ENCODE results near the gene MAGI2.

The MAGI2 gene

DNA sequence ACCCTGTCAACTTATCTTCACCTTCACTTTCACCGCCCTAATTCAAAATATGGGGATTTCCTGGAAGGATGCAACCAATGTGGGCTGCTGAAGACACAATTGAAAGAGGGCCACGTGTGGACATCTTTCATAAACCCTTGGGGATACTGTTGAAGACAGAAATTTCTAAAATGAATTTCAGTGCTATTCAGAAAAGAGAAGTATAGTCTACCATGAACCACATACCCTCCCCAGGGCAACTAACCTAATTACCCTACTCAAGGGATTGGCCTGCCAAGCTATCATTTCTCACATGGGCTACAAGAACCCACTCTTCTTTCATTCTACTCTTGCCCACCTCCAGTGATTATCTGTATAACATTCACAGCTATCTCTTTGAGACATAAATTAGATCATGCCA lies 1428.9 kb downstream of the MAGI2 start:
- no peak overlapping the region for H3K27ac Mint-ChIP-seq

DNA sequence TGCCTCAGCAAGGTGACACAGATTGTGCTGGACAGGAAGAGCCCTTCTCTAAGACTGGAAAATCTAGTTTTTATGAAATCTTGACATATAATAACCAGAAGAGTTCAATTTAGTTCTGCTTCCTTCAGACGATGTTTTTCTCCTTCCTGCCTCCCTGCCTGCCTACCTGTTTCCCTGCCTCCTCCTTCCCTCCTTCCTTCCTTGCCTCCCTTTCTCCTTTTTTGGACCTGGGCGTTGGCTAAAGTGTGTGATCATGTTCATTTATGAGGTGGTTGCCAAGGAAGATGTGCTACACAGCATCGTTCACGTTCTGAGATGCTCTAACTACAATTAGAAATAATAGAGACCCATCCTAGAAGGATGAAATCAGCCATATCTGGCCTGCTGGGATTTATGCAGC lies 1430.3 kb downstream of the MAGI2 start:
- H3K4me1 Mint-ChIP-seq (ENCODE audit: low read depth in 2 of 2) = peaks cover 5 to 15% of the 10 kb centered on the region in 2 donors
- ATAC-seq (replicated peaks) (no peak), DNase-seq (no peak)
- H3K36me3 Mint-ChIP-seq (ENCODE audit: insufficient read depth) = peaks cover 5% of the 10 kb centered on the region
- H3K4me3 Mint-ChIP-seq = no peak overlapping the region
- peaks cover 0 to 1% of the 10 kb centered on the region in 2 donors for H3K27me3 Mint-ChIP-seq
- no peaks in the 10 kb centered on the region for H3K9me3 Mint-ChIP-seq
- no peak overlapping the region for H3K27ac Mint-ChIP-seq

More for the DNA sequence above, 1428.9 kb downstream of the MAGI2 start:
- Mint-ChIP-seq H3K9me3 (no peaks in the 10 kb centered on the region), H3K27me3 (no peaks in the 10 kb centered on the region), H3K4me1 (ENCODE audit: low read depth in 2 of 2) (peaks cover 1 to 9% of the 10 kb centered on the region in 2 donors), H3K4me3 (no peak overlapping the region), H3K36me3 (ENCODE audit: insufficient read depth) (peaks cover 5% of the 10 kb centered on the region)
- ATAC-seq (replicated peaks) = no peak
- no peak for DNase-seq

DNA sequence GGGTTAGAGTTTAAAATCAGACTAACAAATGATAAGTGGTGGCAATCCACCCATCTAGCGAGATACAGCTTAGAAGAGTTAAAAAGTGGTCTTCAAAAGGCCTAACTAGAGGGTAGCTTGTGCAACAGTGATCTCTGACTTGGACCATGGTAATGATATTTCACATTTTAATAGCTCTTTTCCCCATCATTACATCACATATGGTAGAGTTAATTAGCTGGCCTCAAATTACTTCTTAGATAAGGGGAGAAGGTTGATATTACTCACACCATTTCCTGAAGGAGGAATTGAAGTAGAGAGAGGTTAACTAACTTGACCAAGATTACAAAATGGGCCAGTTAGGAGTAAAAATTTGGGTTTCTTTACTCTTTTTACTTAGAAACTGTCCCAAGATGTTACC lies 1431.3 kb downstream of the MAGI2 start:
- ATAC-seq (replicated peaks) = no peak
- Mint-ChIP-seq H3K9me3 (no peaks in the 10 kb centered on the region), H3K36me3 (ENCODE audit: insufficient read depth) (peaks cover 5% of the 10 kb centered on the region), H3K27me3 (peaks cover 0 to 9% of the 10 kb centered on the region in 2 donors), H3K4me1 (ENCODE audit: low read depth in 2 of 2) (peaks cover 7 to 15% of the 10 kb centered on the region in 2 donors), H3K27ac (no peak overlapping the region), H3K4me3 (no peak overlapping the region)
- DNase-seq = no peak

DNA sequence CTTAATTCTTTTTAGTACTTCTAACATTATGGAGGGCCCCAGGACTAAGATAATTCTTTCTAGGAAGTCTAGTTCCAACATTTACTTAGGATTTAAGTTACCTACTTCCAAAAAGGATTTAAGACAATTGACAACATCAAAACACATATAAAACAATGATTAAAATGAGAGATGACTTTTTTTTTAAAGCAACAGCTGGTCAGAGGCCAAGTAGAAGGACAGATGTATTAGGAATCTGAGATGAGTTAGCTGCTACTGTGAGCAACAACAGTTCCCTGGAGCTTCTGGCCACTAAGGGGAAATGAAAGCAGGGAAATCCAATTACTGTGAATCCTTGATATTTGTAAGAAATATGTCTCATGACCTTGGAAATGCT lies 1432.6 kb downstream of the MAGI2 start:
- H3K4me1 Mint-ChIP-seq (ENCODE audit: low read depth in 2 of 2) = peaks cover 7 to 15% of the 10 kb centered on the region in 2 donors
- DNase-seq = no peak
- peaks cover 5% of the 10 kb centered on the region for H3K36me3 Mint-ChIP-seq (ENCODE audit: insufficient read depth)
- no peak for ATAC-seq (replicated peaks)
- H3K27me3 Mint-ChIP-seq = peaks cover 0 to 9% of the 10 kb centered on the region in 2 donors
- peak overlapping the region in 1 of 2 donors; percentile 85 for H3K4me3 Mint-ChIP-seq
- peak overlapping the region; percentile 83 to 93 for H3K27ac Mint-ChIP-seq
- H3K9me3 Mint-ChIP-seq = no peaks in the 10 kb centered on the region

DNA sequence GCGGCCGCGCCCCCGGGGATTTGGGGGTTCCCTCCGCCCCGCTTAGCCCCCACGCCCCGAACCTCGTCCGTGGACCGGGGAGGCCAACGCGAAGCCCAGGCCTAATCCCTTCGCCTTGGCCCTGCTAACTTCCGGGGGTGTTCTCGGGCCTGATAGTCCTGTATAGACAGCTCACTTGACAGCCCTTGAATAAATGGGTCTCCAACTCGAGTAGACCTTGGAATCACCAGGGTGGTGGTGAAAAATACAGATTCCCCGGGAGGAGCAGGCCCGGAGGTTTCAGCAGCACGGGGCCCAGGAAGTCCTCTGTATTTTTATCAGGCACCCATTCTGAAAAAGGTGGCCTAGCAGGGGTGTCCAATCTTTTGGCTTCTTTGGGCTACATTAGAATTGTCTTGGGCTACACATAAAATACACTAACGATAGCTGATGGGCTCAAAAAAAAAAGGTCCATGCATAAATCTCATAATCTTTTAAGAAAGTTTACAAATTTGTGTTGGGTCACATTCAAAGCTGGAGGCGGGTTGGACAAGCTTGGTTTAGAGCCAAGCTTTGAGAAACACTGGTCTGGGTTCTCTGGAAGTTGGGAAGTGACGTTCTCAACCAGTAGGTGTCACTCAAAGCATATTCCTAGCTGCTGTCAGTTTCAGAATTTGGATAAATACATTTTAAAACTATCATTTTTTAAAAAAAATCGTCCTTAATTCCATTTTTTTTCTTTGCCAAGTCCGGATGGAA lies 1433.2 kb downstream of the MAGI2 start:
- ATAC-seq (replicated peaks) = peak; percentile 48
- DNase-seq = peak; percentile 9 to 31 (median 27)
- H3K4me1 Mint-ChIP-seq (ENCODE audit: low read depth in 2 of 2) = peaks cover 7 to 15% of the 10 kb centered on the region in 2 donors
- H3K4me3 Mint-ChIP-seq = peak overlapping the region; percentile 82 to 85
- H3K36me3 Mint-ChIP-seq (ENCODE audit: insufficient read depth) = peaks cover 5% of the 10 kb centered on the region
- H3K27me3 Mint-ChIP-seq = peaks cover 0 to 9% of the 10 kb centered on the region in 2 donors
- no peaks in the 10 kb centered on the region for H3K9me3 Mint-ChIP-seq
- H3K27ac Mint-ChIP-seq = peak overlapping the region; percentile 83 to 93

DNA sequence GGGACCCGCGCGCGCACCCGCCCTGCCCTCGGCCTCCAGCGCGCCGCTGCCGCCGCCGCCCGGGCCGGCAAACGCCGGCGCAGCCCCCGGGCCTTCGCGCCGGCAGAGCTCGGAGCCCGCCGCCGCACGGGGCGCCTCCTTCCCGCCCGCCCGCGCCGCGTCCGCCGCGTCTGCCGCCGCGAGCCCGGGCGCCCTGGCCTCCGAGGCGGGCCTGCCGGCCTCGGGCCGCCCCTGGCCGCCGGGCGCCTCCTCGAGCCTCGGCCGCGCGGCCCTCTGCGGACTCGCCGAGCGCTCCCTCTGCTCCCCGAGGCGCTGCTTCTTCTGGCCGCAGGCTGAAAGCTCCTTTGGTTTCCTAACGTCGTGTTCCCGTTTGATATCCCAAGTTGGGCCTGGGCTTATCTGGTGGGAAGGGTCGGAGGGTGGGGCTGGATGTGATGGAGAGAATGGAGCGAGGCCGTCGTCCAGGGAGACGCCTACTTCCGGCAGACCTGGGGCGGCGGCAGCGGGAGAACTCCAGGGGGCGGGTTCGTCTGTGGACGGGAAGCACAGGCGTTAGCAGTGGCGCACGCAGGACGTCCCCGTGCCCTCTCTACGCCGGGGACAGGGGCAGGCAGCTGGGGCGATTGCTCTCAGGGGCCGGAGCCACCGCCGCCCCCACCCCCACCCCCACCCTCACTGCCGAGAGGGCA lies 1433.9 kb downstream of the MAGI2 start:
- DNase-seq (peak; percentile 13 to 49 (median 27)), ATAC-seq (replicated peaks) (peak; percentile 73)
- Mint-ChIP-seq H3K9me3 (no peaks in the 10 kb centered on the region), H3K27me3 (peaks cover 0 to 15% of the 10 kb centered on the region in 2 donors), H3K27ac (peak overlapping the region; percentile 83 to 93), H3K4me3 (peak overlapping the region; percentile 82 to 85), H3K36me3 (ENCODE audit: insufficient read depth) (peaks cover 5% of the 10 kb centered on the region), H3K4me1 (ENCODE audit: low read depth in 2 of 2) (peaks cover 7 to 15% of the 10 kb centered on the region in 2 donors)

DNA sequence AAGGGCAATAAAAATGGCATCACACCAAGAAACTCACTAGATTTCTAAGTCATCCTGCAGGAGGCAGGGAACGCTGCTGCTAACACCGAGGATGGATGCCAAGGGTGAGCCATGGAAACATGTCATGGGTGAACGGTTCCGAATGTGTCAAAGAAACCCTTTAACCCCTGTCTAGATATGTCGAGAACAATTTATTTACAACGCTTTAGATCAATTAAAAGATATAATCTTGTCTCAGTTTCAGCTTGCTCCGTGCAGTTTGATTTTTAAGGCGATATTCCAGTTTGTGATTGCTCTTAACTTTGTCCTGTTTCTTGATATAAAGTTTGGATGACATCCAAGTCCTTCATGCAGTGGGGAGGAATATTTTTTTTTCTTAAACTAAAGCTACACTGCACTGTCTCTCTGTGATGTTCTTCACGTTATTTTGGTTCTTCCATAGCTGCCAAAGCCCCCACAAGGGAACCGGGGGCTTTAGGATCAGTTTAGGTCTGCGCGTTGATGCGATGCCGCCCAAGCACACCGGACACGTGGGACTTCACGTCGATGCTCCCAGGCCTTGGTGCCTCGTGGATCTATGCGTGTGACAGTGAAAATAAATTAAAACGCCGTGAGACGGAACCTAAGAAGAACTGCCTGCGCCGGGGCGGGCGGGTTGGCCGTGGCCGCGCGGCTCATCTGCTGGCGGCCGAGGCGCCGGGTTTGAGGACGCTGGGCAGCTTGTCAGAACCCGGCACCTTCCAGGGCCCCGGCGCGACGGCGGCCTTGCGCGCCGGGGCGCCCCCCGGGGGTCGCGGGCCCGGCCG lies 1434.6 kb downstream of the MAGI2 start:
- Mint-ChIP-seq H3K4me3 (peak overlapping the region; percentile 82 to 83), H3K4me1 (ENCODE audit: low read depth in 2 of 2) (peaks cover 7 to 15% of the 10 kb centered on the region in 2 donors), H3K27ac (peak overlapping the region; percentile 78 to 93), H3K27me3 (peaks cover 0 to 15% of the 10 kb centered on the region in 2 donors), H3K9me3 (no peaks in the 10 kb centered on the region), H3K36me3 (ENCODE audit: insufficient read depth) (peaks cover 5% of the 10 kb centered on the region)
- ATAC-seq (replicated peaks) = peak; percentile 19
- DNase-seq = no peak

DNA sequence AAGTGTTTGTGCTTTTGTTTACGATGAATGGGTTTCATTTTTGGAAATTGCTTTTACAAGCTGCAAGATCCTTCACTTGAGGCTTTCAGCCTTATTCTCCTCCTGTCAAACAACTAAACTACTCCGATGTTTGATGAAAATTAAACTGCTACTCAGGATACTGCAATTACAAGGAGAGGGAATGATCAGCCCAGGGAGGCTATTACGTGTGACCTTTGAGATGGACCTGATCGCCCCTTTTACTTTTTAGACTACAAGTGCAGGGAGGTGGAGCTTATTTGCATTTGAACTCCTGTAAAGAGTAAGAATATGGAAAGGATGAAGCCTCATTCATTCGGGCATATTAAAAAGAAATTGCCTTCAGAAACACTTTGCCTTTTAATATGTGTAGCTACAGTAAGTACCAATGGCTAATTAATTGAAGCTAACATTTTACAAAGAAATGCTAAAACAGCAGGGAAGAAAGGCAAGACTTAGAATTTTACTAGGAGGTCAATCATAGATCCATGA lies 1435.8 kb downstream of the MAGI2 start:
- peaks cover 11 to 21% of the 10 kb centered on the region in 2 donors for H3K27me3 Mint-ChIP-seq
- H3K9me3 Mint-ChIP-seq = no peaks in the 10 kb centered on the region
- H3K4me1 Mint-ChIP-seq (ENCODE audit: low read depth in 2 of 2) = peaks cover 7 to 15% of the 10 kb centered on the region in 2 donors
- H3K27ac Mint-ChIP-seq = no peak overlapping the region
- H3K36me3 Mint-ChIP-seq (ENCODE audit: insufficient read depth) = peaks cover 5% of the 10 kb centered on the region
- DNase-seq (no peak), ATAC-seq (replicated peaks) (no peak)
- peak overlapping the region; percentile 18 to 82 for H3K4me3 Mint-ChIP-seq

DNA sequence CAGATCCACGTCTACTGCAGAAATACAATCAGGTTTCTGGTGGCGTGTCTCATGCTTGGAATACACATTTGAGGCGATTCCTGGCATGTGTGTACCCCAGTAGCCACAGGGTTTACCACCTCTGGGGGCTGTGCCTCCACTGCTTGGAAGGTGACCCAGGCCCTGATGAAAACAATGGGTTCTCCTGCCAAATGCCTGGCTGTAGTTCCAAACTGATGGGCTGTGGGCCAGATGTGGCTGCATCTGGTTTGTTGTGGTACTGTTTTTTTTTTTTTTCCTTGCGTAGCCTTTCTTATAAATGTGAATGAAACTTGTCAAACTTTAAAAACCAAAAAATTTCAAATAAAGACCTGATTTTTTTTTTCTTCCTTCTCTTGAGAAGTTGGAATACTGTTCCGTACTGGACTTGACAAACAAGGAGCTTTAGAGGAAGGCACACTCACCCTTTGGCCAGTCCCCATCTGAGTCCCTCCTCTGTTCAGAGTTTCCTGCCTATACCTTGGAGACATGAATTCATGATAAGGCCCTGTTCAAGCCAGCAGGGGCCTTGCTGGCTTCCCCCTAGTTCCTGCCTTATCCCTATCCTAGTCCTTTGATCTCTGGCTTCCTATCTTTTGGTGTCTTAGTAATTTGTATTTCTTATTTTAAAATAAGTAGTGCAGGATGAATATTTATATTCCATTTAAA lies 1437.8 kb downstream of the MAGI2 start:
- DNase-seq (no peak), ATAC-seq (replicated peaks) (no peak)
- Mint-ChIP-seq H3K27ac (no peak overlapping the region), H3K27me3 (peaks cover 18 to 36% of the 10 kb centered on the region in 2 donors), H3K4me1 (ENCODE audit: low read depth in 2 of 2) (peaks cover 7 to 15% of the 10 kb centered on the region in 2 donors), H3K9me3 (no peaks in the 10 kb centered on the region), H3K4me3 (no peak overlapping the region), H3K36me3 (ENCODE audit: insufficient read depth) (peaks cover 5% of the 10 kb centered on the region)

DNA sequence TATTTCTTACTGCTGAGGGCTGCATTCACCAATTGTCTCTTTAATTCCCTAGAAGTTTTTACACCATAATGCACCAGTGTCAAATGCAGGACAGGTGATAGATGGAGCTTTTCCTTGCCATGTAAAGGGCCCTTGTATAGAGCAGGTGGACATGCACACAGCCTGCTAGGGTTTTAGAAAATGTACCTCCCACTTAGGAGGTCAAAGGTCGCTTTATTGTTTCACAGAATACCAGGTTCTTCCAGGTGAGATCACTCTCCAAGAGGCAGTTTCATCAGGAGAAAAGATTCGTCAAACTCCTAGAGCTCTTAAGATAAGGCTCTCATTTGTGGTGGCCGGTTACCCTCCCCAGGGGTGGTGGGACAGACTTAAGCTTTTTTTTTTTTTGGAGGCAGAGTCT lies 1439.1 kb downstream of the MAGI2 start:
- no peaks in the 10 kb centered on the region for H3K36me3 Mint-ChIP-seq (ENCODE audit: insufficient read depth)
- peaks cover 5 to 6% of the 10 kb centered on the region in 2 donors for H3K4me1 Mint-ChIP-seq (ENCODE audit: low read depth in 2 of 2)
- peaks cover 18 to 36% of the 10 kb centered on the region in 2 donors for H3K27me3 Mint-ChIP-seq
- no peak overlapping the region for H3K27ac Mint-ChIP-seq
- no peaks in the 10 kb centered on the region for H3K9me3 Mint-ChIP-seq
- no peak overlapping the region for H3K4me3 Mint-ChIP-seq
- ATAC-seq (replicated peaks) (no peak), DNase-seq (no peak)

DNA sequence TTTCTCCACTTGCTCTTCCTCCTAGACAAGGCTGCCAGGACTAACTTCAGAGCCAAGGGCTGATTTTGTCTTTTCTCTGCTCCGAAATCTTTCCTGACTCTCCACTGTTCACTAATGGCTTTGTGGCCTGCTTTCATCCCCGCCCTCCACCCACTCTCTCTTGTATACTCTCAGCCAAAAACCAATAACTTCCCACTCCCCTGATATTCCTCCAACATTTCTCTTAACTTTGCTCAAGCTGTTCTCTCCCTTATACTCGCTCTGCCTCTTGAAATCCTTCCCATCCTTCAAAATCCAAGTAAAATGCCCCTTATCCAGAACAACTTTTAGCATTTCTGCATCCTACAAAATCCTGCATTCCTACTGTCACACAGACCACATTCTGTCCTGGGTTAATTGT lies 1440.1 kb downstream of the MAGI2 start:
- Mint-ChIP-seq H3K27ac (no peak overlapping the region), H3K4me3 (no peak overlapping the region), H3K36me3 (ENCODE audit: insufficient read depth) (peaks cover 4% of the 10 kb centered on the region), H3K27me3 (peaks cover 18 to 36% of the 10 kb centered on the region in 2 donors), H3K9me3 (no peaks in the 10 kb centered on the region), H3K4me1 (ENCODE audit: low read depth in 2 of 2) (peaks cover 0 to 2% of the 10 kb centered on the region in 2 donors)
- ATAC-seq (replicated peaks) = no peak
- DNase-seq = no peak

DNA sequence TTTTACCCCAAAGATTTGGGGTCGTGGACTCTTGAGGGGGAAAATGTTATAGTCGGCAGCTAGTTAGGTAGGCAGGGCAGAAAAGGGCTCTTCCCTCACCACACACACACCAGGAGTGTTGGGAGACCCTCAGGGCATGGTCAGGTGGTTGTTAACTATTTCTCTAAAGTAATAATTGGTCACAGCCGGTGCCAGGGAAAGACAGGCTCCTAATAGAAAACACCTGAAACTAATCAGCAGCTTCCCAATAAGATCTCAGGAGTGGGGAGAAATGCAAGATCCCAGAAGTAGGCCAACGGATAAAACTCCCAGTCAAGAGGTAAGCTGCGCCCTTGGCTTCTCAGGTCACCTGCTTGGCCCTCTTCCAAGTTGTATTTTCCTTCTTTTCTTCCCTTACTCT lies 1441.8 kb downstream of the MAGI2 start:
- no peaks in the 10 kb centered on the region for H3K9me3 Mint-ChIP-seq
- ATAC-seq (replicated peaks) (no peak), DNase-seq (no peak)
- no peaks in the 10 kb centered on the region for H3K4me1 Mint-ChIP-seq (ENCODE audit: low read depth in 2 of 2)
- peaks cover 18 to 27% of the 10 kb centered on the region in 2 donors for H3K27me3 Mint-ChIP-seq
- H3K27ac Mint-ChIP-seq = no peak overlapping the region
- no peak overlapping the region for H3K4me3 Mint-ChIP-seq
- H3K36me3 Mint-ChIP-seq (ENCODE audit: insufficient read depth) = peaks cover 4% of the 10 kb centered on the region

DNA sequence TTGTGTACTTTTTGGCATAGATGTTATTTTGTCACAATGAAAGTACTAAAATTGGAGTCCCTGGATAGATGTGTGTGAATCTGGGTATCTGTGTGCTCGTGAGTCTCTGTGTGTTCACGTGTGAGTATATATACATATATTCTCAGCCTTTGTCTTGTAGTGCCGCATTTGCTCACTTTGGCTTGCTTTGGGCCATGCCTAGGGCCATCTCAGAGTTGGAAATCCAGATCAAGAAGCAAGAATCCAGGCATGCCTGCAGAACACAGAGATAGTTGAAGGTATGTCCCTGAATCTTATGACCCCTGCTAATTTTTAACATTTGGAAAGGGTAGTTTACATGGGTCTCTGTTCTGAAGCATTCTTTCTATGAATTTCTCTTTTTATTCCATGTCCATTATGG lies 1446.2 kb downstream of the MAGI2 start:
- no peak overlapping the region for H3K4me3 Mint-ChIP-seq
- DNase-seq (no peak), ATAC-seq (replicated peaks) (no peak)
- H3K27me3 Mint-ChIP-seq = peaks cover 4 to 11% of the 10 kb centered on the region in 2 donors
- H3K4me1 Mint-ChIP-seq (ENCODE audit: low read depth in 2 of 2) = no peaks in the 10 kb centered on the region
- no peaks in the 10 kb centered on the region for H3K9me3 Mint-ChIP-seq
- peaks cover 4% of the 10 kb centered on the region for H3K36me3 Mint-ChIP-seq (ENCODE audit: insufficient read depth)
- H3K27ac Mint-ChIP-seq = no peak overlapping the region

Data from effector memory CD8-positive, alpha-beta T cell (primary cell).